Measurements from ENCODE around the gene MRPL36.

- TF ChIP-seq POLR2A (IDR thresholded peaks at IDR 0.05; ENCODE audit: low read depth, low read length) (no peak), TAF1 (IDR thresholded peaks at IDR 0.05; ENCODE audit: low read depth, low read length) (no peak), POLR2AphosphoS5 (IDR thresholded peaks at IDR 0.05; ENCODE audit: low read depth, low read length) (no peak), SPI1 (IDR thresholded peaks at IDR 0.05; ENCODE audit: low read depth, low read length) (no peak), POU2F2 (IDR thresholded peaks at IDR 0.05; ENCODE audit: low read depth, low read length) (no peak)
These were observed 47.5 kb downstream of the MRPL36 start for GRCh38 chr5:1751864-1752822.
